ENCODE measurements around the gene NCAPD3.
"Not testable (repeated sequence)": the region's sequence is repeated elsewhere in the genome, so short reads cannot be mapped to it uniquely, and the experiment has no call there.

The NCAPD3 gene

DNA sequence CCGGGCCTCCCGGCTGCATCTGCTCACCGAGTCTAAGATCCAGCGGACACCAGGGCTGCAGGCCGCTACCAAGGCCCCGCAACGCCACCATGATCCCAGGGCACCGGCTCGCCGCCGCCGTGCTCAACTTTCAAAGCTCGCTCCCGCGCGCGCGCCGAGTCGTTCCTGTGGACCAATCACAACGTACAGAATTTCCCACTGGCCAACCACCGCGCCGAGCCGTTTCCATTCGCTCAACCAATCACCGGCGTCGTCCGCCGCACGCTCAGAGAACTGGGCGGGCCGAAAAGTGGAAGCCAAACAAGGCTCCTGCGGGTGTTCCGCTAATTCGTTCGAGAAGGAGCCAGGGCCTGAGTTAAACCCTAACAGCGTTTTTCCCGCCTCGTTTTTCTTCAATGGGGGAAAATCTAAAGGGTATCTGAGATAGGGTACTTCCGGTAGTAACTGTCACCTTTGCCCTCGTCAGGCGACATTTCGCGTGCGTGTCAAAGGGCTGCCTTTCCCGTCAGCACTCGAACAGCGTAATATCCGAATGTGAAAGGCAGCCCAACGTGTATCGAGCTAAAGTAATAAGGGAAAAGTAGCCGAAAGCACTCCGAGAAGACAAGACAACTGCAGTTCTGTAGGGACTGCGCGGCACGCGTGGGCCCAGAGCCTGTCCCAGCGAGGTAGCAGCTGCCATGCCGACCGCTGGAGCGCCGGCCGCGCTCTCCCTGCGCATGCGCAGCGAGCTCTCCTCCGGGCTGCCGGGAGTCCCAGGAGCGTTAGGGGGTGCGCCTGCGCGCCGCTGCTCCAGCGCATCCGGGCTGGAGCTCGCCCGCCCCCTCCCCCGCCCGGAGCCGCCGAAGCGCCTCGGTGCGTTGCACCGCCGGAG, at the start of gene NCAPD3, which contains the start of gene VPS26B:
Gene NCAPD3, minus strand, starts transcription at position 132 of the 874 bp plus-strand sequence. Its CDS starts 41 bp downstream, at position 91.
Gene VPS26B, plus strand, starts transcription at position 836 of the 874 bp plus-strand sequence. CDS start 452 bp downstream, outside the sequence.
- DNase-seq (ENCODE audit: low read depth, low spot score): peak; percentile 98

GRCh38 chr11:134273317-134273712, 49.5 kb upstream of the NCAPD3 start:
- DNase-seq (ENCODE audit: low read depth, low spot score): no peak

- DNase-seq (ENCODE audit: low read depth, low spot score): peak; percentile 58
These were observed 48.9 kb upstream of the NCAPD3 start for GRCh38 chr11:134272381-134273316.

- DNase-seq (ENCODE audit: low read depth, low spot score): no peak
These were observed 48.2 kb upstream of the NCAPD3 start for GRCh38 chr11:134271978-134272377.

- peak; percentile 53 for DNase-seq (ENCODE audit: low read depth, low spot score)
These were observed 46.5 kb upstream of the NCAPD3 start for GRCh38 chr11:134270250-134270714.

- no peak for DNase-seq (ENCODE audit: low read depth, low spot score)
These were observed 44.2 kb upstream of the NCAPD3 start for GRCh38 chr11:134267966-134268365.

DNA sequence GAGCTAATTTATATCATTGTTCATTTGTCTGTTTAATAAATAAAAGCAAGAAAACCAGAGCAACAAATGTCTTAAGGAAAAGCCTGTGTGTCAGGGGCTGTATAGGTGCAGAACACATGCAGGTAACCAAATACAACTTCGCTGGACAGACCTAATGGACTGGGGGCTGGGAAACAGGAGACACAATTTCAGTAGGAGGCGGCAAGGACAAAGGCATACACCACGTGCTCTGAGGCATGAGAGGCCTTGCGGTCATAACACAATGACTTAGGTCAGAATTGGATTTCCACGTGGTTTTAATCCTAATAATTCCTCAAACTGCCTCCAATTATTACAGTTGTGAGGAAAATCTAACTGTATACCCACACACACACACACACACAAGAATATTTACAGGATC, 43.7 kb upstream of the NCAPD3 start:
- no peak for DNase-seq (ENCODE audit: low read depth, low spot score)

GRCh38 chr11:134266841-134267251, 43.1 kb upstream of the NCAPD3 start:
- DNase-seq (ENCODE audit: low read depth, low spot score): no peak

- DNase-seq (ENCODE audit: low read depth, low spot score): no peak
These were observed 42.7 kb upstream of the NCAPD3 start for GRCh38 chr11:134266440-134266839.

- DNase-seq (ENCODE audit: low read depth, low spot score): no peak
These were observed 41.4 kb upstream of the NCAPD3 start for GRCh38 chr11:134264966-134265764.

DNA sequence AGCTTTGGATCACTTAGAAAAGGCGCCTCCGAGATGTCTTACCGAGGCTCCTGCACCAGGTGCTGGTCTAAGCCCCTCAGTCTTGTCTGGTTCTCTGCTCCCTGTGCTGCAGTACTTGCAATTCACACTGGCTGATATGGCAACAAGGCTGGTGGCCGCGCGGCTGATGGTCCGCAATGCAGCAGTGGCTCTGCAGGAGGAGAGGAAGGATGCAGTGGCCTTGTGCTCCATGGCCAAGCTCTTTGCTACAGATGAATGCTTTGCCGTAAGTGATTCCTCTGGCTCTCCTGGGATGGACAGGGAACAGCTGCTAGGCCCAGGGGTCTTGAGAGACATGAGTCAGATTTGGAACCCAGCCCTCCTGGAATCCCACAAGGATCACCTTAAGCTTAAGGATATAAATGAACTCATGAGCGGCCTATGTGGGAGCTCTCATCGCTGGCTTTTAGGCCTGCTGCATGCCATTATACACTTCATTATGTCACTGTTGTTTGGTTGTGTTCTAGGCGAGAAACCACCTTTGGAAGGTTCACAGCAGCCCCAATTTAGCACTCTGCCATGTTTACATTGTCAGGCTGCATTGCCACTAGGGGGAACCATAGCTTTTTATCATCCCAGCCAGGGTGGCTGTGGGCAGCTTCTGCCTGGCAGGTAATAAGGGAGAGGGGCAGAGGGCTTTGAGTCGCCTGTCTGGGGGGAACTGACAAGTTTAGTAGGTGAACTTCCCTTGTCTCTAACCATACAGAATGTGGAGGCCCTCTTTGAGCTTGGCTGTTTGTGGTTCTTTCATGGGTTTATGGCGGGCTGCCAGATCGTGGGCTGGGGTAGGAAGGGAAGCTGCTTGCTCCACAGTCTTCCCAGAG, 38.1 kb upstream of the NCAPD3 start:
- peak; percentile 41 for DNase-seq (ENCODE audit: low read depth, low spot score)

DNA sequence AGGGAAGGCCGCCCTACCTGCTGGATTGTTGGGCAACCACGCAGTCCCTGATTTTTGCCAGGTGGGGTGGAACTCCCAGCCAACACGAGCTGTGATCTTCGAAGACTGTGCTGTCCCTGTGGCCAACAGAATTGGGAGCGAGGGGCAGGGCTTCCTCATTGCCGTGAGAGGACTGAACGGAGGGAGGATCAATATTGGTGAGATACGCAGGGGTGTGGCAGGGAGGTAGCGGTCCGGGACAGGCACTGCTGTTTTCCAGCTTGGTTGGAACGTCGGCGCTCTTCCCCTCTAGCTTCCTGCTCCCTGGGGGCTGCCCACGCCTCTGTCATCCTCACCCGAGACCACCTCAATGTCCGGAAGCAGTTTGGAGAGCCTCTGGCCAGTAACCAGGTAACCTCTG, 37.2 kb upstream of the NCAPD3 start:
- no peak for DNase-seq (ENCODE audit: low read depth, low spot score)

DNA sequence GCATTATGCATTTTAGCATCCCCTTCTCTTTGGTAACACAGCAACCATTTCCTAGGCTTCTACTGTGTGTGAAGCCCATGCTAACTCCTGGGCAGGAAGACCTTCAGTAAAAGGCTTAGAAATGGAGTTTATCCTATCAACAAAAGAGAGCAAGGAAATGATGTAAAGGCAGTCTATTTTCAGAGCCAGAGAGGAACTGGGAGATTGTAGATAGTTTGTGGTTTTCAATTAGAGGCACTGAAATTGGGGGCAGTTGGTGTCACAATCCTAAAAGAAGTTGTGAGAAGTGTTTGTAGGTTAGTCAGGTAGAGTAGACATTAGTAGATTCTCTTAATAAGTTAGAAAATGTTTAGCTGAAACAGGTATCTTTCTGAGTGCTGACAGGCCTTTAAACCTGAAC, 36.7 kb upstream of the NCAPD3 start:
- DNase-seq (ENCODE audit: low read depth, low spot score): no peak

- no peak for DNase-seq (ENCODE audit: low read depth, low spot score)
These were observed 34.8 kb upstream of the NCAPD3 start for GRCh38 chr11:134258577-134258976.

GRCh38 chr11:134257101-134257500, 33.3 kb upstream of the NCAPD3 start:
- DNase-seq (ENCODE audit: low read depth, low spot score): no peak

GRCh38 chr11:134255184-134255561, 31.4 kb upstream of the NCAPD3 start:
- DNase-seq (ENCODE audit: low read depth, low spot score): not testable (repeated sequence)

GRCh38 chr11:134254433-134255183, 30.8 kb upstream of the NCAPD3 start:
- DNase-seq (ENCODE audit: low read depth, low spot score): no peak

DNA sequence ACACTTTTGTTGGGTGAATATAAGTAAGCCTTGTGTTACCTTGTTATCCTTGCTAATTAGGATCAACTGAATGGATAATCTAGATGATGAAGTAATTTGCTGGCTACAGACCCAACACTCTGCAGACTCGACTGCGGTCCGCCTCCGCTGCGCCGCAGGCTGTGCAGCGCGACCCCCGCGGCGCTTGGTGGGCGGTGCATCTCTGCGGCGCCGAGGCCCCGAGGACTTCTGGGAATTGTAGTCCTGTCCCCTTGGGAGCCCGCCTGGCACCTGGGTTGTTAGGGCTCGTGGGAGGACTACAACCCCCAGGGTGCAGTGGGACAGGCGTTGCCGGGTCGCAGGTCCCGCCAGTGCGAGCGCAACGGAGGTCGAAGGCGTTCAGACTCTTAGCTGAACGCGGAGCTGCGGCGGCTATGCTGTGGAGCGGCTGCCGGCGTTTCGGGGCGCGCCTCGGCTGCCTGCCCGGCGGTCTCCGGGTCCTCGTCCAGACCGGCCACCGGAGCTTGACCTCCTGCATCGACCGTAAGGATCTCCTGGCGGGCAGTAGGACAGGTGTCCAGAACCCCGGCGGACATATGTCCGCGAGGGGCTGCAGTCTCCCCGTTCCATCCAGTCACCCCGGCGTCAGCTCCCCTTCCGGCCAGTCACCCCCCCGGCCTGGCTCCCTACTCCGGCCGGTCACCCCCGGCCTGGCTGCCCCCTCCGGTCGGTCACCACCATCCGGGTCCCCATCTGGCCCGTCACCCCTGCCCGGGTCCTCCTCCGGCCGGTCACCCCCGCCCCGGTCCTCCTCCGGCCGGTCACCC, 29.6 kb upstream of the NCAPD3 start, which contains the start of the genes ACAD8 and THYN1:
Gene ACAD8, plus strand, starts transcription at position 381 of the 806 bp plus-strand sequence. Its CDS starts 33 bp downstream, at position 414.
Gene THYN1, minus strand, starts transcription at position 165 of the 806 bp plus-strand sequence. CDS start 470 bp downstream, outside the sequence.
- DNase-seq (ENCODE audit: low read depth, low spot score): peak; percentile 98

All from ELF-1 (cell line).